HG03439 (cell line): Measurements from ENCODE around the gene PSD4.

ENCODE experiments used
- ATAC-seq: cut with Tn5 transposase; IDR thresholded peaks from one replicate; pipeline ENCODE4 v1.9.1; 2021; ENCODE audit warnings: mild to moderate bottlenecking, moderate library complexity; ENCODE audit not compliant: unreplicated experiment

The PSD4 gene

GRCh38 chr2:113173542-113174375 lies at the start of gene PSD4:
PSD4 (plus strand) TSS chr2:113173971; CDS start chr2:113182457, 8,486 bp downstream.
- peak; percentile 80 for ATAC-seq

GRCh38 chr2:113124181-113124961 lies 49.4 kb upstream of the PSD4 start:
- ATAC-seq, result no peak

- no peak for ATAC-seq
Measured at GRCh38 chr2:113124984-113125855, 48.6 kb upstream of the PSD4 start.

- ATAC-seq, result no peak
Measured at GRCh38 chr2:113126845-113127645, 46.7 kb upstream of the PSD4 start, which contains the start of gene IL1RN. IL1RN (plus strand) TSS chr2:113127598; CDS start chr2:113127625, 27 bp downstream.

GRCh38 chr2:113127646-113128570 lies 45.9 kb upstream of the PSD4 start:
- no peak for ATAC-seq

GRCh38 chr2:113129519-113130078 lies 44.2 kb upstream of the PSD4 start:
- no peak for ATAC-seq

DNA sequence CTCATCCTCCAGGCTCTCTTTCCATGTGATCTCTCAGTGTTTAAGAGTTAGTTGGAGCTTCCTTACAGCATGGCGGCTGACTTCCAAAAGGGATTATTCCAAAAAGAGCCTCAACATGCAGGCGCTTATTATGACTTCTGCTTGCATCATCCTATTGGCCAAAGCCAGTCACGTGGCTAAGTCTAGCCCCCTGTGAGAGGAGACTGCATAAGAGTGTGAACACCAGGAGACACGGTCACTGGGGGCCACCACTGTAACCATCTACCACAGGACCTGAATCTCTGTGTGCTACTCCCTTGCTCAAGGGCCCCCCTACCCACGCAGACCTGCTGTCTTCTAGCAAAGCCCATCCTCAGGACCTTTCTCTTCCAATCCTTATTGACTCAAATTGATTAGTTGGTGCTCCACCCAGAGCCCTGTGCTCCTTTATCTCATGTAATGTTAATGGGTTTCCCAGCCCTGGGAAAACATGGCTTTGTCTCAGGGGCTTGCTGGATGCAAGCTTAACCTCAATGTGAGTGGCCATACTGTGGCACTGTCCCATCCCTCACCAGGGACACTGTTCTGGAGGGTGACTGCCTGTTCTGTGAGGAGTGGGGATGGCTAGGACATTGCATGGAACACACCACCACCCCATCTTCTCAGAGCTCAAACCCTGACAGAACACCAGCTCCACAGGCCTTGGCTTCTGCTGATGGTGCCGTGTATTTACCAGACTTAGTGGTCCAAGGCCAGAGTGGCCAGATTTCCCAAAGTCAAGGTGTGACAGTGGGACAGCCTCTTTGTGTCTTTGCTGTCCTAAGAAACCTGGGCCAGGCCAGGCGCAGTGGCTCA lies 42.2 kb upstream of the PSD4 start:
- no peak for ATAC-seq

GRCh38 chr2:113132414-113133021 lies 41.3 kb upstream of the PSD4 start:
- ATAC-seq, result no peak

- no peak for ATAC-seq
Measured at GRCh38 chr2:113133704-113134598, 39.8 kb upstream of the PSD4 start.

- ATAC-seq, result no peak
Measured at GRCh38 chr2:113134717-113135116, 39.1 kb upstream of the PSD4 start.

GRCh38 chr2:113135317-113135716 lies 38.5 kb upstream of the PSD4 start:
- ATAC-seq, result no peak

- ATAC-seq, result no peak
Measured at GRCh38 chr2:113136828-113137775, 36.7 kb upstream of the PSD4 start.

DNA sequence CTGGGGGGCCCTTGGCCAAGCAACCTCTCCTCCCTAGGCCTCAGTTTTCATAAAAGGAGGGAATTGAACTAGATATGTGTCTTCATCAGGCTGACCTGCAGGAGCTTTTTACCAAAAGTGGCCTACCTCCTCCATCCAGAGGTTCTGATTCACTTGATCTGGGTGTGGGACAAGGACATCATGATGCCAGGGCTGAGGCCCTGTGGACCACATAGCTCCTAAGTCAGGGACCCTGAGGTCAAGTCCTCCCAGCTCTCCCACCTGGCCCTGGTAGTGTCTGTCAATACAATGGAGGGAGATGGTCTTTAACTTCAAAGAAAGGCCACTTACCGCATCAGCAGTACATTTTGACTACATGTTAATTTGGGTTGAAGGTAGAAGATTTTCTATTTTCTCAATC lies 35.9 kb upstream of the PSD4 start:
- ATAC-seq, result no peak

DNA sequence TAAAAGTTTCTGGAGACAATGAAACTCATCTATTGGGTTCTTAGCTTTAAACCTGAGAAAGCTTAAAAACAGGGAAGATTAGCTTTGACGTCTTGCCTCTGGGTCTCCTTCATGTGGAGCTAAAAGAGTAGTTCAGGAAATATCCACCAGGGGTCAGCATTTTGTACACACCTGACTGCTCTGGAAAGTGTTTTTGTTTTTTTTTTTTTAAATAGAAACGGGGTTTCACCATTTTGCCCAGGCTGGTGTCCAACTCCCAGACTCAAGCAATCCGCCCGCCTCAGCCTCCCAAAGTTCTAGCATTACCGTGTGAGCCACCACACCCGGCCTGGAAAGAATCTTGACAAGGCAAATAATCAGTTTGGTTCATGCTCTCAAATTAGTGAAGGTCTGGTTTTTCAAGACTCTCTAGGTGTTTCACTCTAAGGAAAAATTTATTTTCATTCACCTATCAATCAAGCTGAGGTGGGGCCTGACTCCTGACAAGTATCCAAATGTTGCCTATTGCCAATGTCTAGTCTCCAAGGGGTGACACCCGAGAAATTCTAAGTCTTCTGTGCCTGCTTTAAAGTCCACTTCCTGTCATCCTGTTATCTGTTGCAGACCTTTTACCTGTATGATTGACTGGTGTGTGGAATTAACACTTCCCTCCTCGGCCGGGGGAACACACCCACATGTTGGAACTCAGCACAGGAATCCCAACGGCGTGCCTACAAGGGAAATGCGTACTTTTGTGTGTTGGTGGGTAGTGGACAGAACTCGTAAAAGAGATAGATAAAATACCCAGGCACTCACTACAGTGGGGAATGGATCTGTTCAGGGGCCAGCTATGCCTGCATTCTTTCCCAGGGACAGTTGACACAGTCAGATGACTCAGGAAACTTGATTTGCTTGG lies 35.1 kb upstream of the PSD4 start:
- ATAC-seq, result peak; percentile 67
